ENCODE results near the gene TCOF1.

DNA sequence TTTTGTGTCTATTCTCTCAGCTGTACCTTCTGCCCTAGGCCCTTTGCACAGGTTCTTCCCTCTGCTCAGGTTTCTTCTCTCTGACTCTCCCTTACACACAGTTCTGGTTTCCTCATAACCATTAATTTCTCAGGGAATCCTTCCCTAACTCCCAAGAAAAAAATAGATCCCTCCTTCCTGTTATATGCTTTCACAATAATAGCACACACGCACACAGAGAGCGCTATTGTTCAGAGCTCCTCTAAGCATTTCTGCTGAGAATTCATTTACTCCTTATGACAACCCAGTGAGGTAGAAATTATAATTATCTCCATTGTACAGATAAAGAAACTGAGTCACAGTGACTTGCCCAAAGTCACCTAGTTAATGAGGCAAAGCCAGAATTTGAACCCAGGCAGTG lies 1.7 kb upstream of the TCOF1 start:
- TF ChIP-seq POLR2AphosphoS5 (IDR thresholded peaks at IDR 0.05): no peak
- no peak for TF ChIP-seq CTCF (IDR thresholded peaks at IDR 0.05)
- no peak for TF ChIP-seq EP300 (IDR thresholded peaks at IDR 0.05)
